B cell (primary cell): ENCODE measurements around the gene ERGIC1. TPM values are rescaled to one million over a fixed set of nuclear protein-coding genes. Genes with fewer than 3 reads are reported as not detected.

Source experiments
- ATAC-seq: fragments of 200-7000 bp; cut with Tn5 transposase; one replicate; pipeline ENCODE4 v1.10.0; 2021; ENCODE audit warnings: low read depth, mild to moderate bottlenecking, moderate number of reproducible peaks, moderate library complexity
- CTCF ChIA-PET: fragments of 350-600 bp; sonication (Branson Sonifier 250); formaldehyde crosslinking; loops from one replicate; lab custom pipeline; 2021; ENCODE audit warnings: antibody characterized with exemption, inconsistent platforms; lab: Charles Lee
- POLR2A ChIA-PET: fragments of 350-600 bp; sonication (Branson Sonifier 250); formaldehyde crosslinking; loops from one replicate; lab custom pipeline; 2021; ENCODE audit warnings: antibody characterized with exemption; lab: Charles Lee
- DNase-seq: peaks from one replicate; pipeline ENCODE4 v3.0.0; 2013
- H2AFZ ChIP-seq: 2 replicates; pipeline ENCODE4 v1.6.1; 2012; ENCODE audit warnings: mild to moderate bottlenecking, low read depth, low read length; ENCODE audit not compliant: insufficient read depth, poor library complexity, severe bottlenecking
- H3K27ac ChIP-seq, 2 donors: 1 replicate in 1 of 2; 2 replicates in 1 of 2; pipeline ENCODE4 v1.5.1; 2012 to 2013; ENCODE audit warnings: low read length in 2 of 2, mild to moderate bottlenecking in 2 of 2, moderate library complexity in 1 of 2
- H3K27me3 ChIP-seq, 4 experiments: fragments of 200-600 bp in 1 of 4; sonication (generic) in 1 of 4; replicated peaks in 1 of 4; 1 replicate in 2 of 4; 2 replicates in 2 of 4; pipeline versions ENCODE4 v1.6.1 to v1.7.0; 2013 to 2016; ENCODE audit warnings: low read length in 3 of 4, mild to moderate bottlenecking in 2 of 4, mixed read lengths in 1 of 4, moderate library complexity in 1 of 4; ENCODE audit not compliant: insufficient read depth in 4 of 4, control insufficient read depth in 3 of 4; ENCODE audit errors: control extremely low read depth in 1 of 4
- H3K36me3 ChIP-seq, 2 experiments: replicated peaks in 1 of 2; 1 replicate in 1 of 2; 2 replicates in 1 of 2; pipeline versions ENCODE4 v1.6.1 to v1.7.1; 2013; ENCODE audit warnings: low read length in 1 of 2; ENCODE audit not compliant: insufficient read depth in 2 of 2, control insufficient read depth in 1 of 2; ENCODE audit errors: control extremely low read depth in 1 of 2, extremely low read depth in 1 of 2
- H3K4me1 ChIP-seq, 2 donors: fragments of 200-600 bp in 1 of 2; sonication (generic) in 1 of 2; 1 replicate in 1 of 2; 2 replicates in 1 of 2; pipeline versions ENCODE4 v1.5.1 to v1.6.1; 2013 to 2017; ENCODE audit warnings: low read length in 2 of 2; ENCODE audit not compliant: control insufficient read depth in 2 of 2, insufficient read depth in 2 of 2
- H3K4me2 ChIP-seq: replicated peaks from 2 replicates; pipeline ENCODE3; 2012; ENCODE audit warnings: mild to moderate bottlenecking, low read depth, low read length; ENCODE audit not compliant: poor library complexity, severe bottlenecking
- H3K4me3 ChIP-seq, 5 experiments: fragments of 200-600 bp in 1 of 5; sonication (generic) in 1 of 5; 1 replicate in 3 of 5; 2 replicates in 2 of 5; pipeline versions ENCODE4 v1.5.1 to v1.7.0; 2011 to 2016; ENCODE audit warnings: low read length in 4 of 5, mild to moderate bottlenecking in 4 of 5, low read depth in 2 of 5, control low read depth in 1 of 5, moderate library complexity in 1 of 5; ENCODE audit not compliant: insufficient read depth in 1 of 5; ENCODE audit errors: control extremely low read depth in 1 of 5, extremely low read depth in 1 of 5
- H3K79me2 ChIP-seq: fragments of 200-600 bp; sonication (generic); one replicate; pipeline ENCODE4 v1.6.0; 2016; ENCODE audit warnings: low read length; ENCODE audit not compliant: control insufficient read depth, insufficient read depth
- H3K9ac ChIP-seq: fragments of 200-600 bp; sonication (generic); 2 replicates; pipeline ENCODE4 v1.6.1; 2017; ENCODE audit warnings: mild to moderate bottlenecking, low read length, moderate library complexity
- H3K9me3 ChIP-seq, 3 donors: one replicate each; pipeline versions ENCODE4 v1.6.1 to v1.7.1; 2013; ENCODE audit warnings: low read length in 2 of 3; ENCODE audit not compliant: control insufficient read depth in 2 of 3, insufficient read depth in 1 of 3; ENCODE audit errors: control extremely low read depth in 1 of 3
- H4K20me1 ChIP-seq: 2 replicates; pipeline ENCODE4 v1.6.0; 2012; ENCODE audit warnings: mild to moderate bottlenecking, low read length; ENCODE audit not compliant: insufficient read depth, control insufficient read depth, poor library complexity, severe bottlenecking
- H3K27ac Mint-ChIP-seq: one replicate; pipeline ENCODE4 v1.8.0; 2021; ENCODE audit warnings: mixed read lengths
- H3K27me3 Mint-ChIP-seq: one replicate; pipeline ENCODE4 v1.8.0; 2021; ENCODE audit warnings: mixed read lengths
- H3K4me1 Mint-ChIP-seq: one replicate; pipeline ENCODE4 v1.8.0; 2021; ENCODE audit warnings: mixed read lengths
- H3K4me3 Mint-ChIP-seq: one replicate; pipeline ENCODE4 v1.8.0; 2021; ENCODE audit warnings: mixed read lengths
- H3K9me3 Mint-ChIP-seq: one replicate; pipeline ENCODE4 v1.8.0; 2022; ENCODE audit warnings: mixed read lengths; ENCODE audit not compliant: insufficient read depth
- EZH2 ChIP-seq: IDR thresholded peaks from 2 replicates; pipeline ENCODE4 v1.6.1; 2012; ENCODE audit warnings: borderline replicate concordance, low read depth, mild to moderate bottlenecking, moderate library complexity, low read length; ENCODE audit not compliant: insufficient read depth, poor library complexity, severe bottlenecking
- WGBS: methylation state at CpG from one replicate; pipeline ENCODE4 v1.1.5; 2013; ENCODE audit warnings: missing lambda C conversion rate; ENCODE audit not compliant: insufficient coverage; 5-methylcytosine and 5-hydroxymethylcytosine counted together
- intact Hi-C: fragments of 100-400 bp; cut with micrococcal nuclease; formaldehyde crosslinking; loops from one replicate; pipeline ENCODE4 v1.10.0; 2022
- polyA plus RNA-seq: library from polyadenylated mRNA; depleted of rRNA; stranded (reverse); fragments of >200 nt; gene quantifications from 2 replicates; pipeline ENCODE4 v1.2.3, GENCODE V29; 2012
- total RNA-seq, 2 donors: library from RNA; stranded (reverse); fragments of 120-200 nt in 1 of 2; gene quantifications; 1 replicate in 1 of 2; 2 replicates in 1 of 2; pipeline versions ENCODE4 v1.2.3 to v1.2.4, GENCODE V29; 2013 to 2022
- TF ChIP-seq, protein P1 (sequence below): fragments of 200-600 bp; IDR thresholded peaks from one replicate; pipeline ENCODE4 v1.8.0; 2022; ENCODE audit warnings: antibody characterized with exemption, mild to moderate bottlenecking

ERGIC1 gene
- total and polyA plus RNA-seq, 2 donors (not counting 1 experiment from before 2014, with no cell fraction given): 86.3 to 140 TPM

DNA sequence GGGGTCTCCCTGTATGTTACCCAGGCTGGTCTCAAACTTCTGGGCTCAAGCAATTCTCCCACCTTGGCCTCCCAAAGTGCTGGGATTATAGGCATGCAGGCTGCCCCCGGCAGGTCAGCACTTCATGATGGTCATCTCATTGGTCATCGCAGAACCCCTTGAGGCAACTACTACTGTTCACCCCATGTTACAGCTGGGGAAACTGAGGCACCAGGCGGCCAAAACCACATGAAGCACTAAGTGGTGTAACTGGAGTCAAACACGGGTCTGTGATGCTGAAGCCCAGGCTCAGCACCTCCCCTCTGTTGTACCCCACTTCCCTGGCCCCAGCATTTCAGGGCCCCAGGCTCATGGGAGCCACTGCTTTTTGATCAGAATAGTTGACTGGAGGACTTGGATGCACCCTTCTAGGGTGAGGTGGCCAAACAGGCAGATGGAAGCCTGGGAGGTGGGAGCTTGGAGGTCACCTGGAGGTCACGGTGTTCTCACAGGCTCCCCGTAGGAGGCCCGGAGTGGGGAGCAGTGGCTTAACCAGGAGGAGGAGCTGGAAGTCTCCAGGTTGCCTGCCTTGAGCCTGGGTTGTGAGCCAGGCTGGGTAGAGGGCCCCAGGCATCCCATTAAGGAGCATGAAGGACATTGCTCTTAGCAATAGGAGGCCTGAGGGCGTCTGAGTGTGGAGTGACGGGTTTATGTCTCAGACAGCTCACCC is 67.9 kb downstream of the ERGIC1 start:
- ChIA-PET POLR2A (no interaction called here), CTCF (interaction anchor here (1.2 to 1.5 kb wide), 2 partner anchors 130 to 187 kb away, joined by 3 to 7 read pairs; no protein-coding TSS in a partner anchor)
- no peak overlapping the region for H3K4me3 ChIP-seq
- H3K27me3 Mint-ChIP-seq: no peaks in the 10 kb centered on the region
- H2AFZ ChIP-seq: no peak overlapping the region
- H3K9me3 ChIP-seq: no peaks in the 10 kb centered on the region
- DNase-seq: no peak
- H3K27ac Mint-ChIP-seq: no peak overlapping the region
- no peaks in the 10 kb centered on the region for H3K9me3 Mint-ChIP-seq
- H3K9ac ChIP-seq: no peak overlapping the region
- intact Hi-C loops: loop anchor here (2.0 kb wide), 1 partner anchor 185 kb away; no protein-coding TSS in a partner anchor
- TF ChIP-seq, protein P1, sequence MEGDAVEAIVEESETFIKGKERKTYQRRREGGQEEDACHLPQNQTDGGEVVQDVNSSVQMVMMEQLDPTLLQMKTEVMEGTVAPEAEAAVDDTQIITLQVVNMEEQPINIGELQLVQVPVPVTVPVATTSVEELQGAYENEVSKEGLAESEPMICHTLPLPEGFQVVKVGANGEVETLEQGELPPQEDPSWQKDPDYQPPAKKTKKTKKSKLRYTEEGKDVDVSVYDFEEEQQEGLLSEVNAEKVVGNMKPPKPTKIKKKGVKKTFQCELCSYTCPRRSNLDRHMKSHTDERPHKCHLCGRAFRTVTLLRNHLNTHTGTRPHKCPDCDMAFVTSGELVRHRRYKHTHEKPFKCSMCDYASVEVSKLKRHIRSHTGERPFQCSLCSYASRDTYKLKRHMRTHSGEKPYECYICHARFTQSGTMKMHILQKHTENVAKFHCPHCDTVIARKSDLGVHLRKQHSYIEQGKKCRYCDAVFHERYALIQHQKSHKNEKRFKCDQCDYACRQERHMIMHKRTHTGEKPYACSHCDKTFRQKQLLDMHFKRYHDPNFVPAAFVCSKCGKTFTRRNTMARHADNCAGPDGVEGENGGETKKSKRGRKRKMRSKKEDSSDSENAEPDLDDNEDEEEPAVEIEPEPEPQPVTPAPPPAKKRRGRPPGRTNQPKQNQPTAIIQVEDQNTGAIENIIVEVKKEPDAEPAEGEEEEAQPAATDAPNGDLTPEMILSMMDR: no peak
- TF ChIP-seq EZH2: no peak
- H3K4me1 Mint-ChIP-seq: no peaks in the 10 kb centered on the region
- H3K4me1 ChIP-seq: no peaks in the 10 kb centered on the region
- H3K36me3 ChIP-seq: peaks cover 0 to 66% of the 10 kb centered on the region in 2 experiments
- ATAC-seq: no peak
- WGBS: 95% methylated on average over 9 of the region's 9 CpGs
- no peaks in the 10 kb centered on the region for H3K27me3 ChIP-seq
- H4K20me1 ChIP-seq: no peaks in the 10 kb centered on the region
- H3K79me2 ChIP-seq: peaks cover 4% of the 10 kb centered on the region
- H3K27ac ChIP-seq: no peak overlapping the region
- no peak overlapping the region for H3K4me2 ChIP-seq
- no peak overlapping the region for H3K4me3 Mint-ChIP-seq
